ENCODE data around the gene ENDOV.

ENDOV gene

DNA sequence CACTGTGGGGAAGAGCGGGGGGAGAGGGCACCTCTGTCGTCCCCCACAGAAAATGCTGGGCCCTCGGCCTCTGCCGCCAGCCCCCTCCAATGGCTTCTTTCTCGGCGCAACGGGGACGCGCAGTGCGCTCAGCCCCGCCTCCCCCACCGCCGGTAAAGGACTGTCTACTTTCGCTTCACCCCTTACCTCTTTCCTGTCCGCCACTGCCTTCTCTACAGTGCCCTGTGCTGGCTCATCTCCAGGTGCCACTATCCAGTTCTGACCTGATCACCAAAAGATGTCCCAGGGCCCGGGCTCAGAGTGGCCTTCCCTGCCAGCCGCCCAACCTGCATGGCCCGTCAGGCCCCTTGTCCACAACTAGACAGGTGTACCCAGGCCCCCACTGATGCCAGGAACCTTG lies 7.3 kb downstream of the ENDOV start:
- H3K4me3 ChIP-seq (replicated peaks; ENCODE audit: low read depth, low read length), result no peak overlapping the region
- TF ChIP-seq, protein P1, sequence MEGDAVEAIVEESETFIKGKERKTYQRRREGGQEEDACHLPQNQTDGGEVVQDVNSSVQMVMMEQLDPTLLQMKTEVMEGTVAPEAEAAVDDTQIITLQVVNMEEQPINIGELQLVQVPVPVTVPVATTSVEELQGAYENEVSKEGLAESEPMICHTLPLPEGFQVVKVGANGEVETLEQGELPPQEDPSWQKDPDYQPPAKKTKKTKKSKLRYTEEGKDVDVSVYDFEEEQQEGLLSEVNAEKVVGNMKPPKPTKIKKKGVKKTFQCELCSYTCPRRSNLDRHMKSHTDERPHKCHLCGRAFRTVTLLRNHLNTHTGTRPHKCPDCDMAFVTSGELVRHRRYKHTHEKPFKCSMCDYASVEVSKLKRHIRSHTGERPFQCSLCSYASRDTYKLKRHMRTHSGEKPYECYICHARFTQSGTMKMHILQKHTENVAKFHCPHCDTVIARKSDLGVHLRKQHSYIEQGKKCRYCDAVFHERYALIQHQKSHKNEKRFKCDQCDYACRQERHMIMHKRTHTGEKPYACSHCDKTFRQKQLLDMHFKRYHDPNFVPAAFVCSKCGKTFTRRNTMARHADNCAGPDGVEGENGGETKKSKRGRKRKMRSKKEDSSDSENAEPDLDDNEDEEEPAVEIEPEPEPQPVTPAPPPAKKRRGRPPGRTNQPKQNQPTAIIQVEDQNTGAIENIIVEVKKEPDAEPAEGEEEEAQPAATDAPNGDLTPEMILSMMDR (IDR thresholded peaks at IDR 0.05; ENCODE audit: low read depth, low read length, missing control alignments), result no peak
- no peak for DNase-seq (ENCODE audit: extremely low read depth, low read depth)

DNA sequence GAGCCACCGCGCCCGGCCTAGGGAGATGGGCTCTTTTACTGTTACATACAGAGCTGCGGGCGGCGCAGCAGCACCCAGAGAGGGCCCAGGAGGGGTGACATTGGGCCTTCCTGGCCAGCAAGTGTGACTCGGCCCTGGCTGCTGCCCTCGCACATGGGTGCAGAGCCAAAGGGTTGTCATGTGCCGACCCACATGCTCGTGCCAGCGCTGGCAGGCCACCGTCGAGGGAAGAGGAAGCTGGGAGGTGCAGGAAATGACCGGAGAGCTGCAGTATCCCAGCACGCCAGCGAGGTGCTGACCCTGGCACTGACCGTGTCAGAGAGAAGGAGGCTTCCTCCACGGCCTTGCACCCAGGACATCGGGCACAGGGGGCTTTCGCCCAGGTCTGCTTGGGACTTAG lies 8.0 kb downstream of the ENDOV start:
- no peak for DNase-seq (ENCODE audit: extremely low read depth, low read depth)
- TF ChIP-seq, protein P1 (IDR thresholded peaks at IDR 0.05; ENCODE audit: low read depth, low read length, missing control alignments), result no peak

DNA sequence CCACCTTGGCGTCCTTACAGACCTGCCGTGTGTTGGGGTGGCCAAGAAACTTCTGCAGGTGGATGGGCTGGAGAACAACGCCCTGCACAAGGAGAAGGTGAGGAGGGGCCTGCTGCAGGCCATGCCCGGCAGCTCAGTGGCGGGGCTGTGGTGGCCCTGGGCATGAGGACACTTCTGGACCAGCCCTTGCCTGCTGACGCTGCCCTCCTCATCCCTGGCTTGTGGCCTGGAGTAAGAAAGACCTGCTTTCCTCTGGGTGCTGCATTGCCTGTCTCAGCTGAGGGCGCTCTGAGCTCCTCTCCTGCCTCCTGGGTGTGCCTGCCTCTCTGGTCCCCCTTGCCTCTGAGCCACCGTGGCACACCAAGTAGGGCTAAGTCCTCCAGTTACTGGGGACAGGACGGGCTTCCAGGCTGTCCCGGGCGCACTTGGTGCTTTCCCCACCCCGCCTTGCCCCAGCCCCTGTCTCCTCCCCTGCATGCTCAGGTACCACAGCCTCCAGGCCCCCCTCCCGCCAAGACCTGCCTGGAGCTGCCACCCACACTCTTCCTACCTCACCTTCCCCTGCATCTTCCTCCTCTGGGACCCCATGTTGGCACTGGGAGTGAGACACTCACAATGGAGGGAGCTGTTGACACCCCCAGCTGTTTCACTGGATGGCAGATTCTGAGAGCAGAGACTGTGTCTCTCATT lies 8.7 kb downstream of the ENDOV start:
- H3K4me3 ChIP-seq (replicated peaks; ENCODE audit: low read depth, low read length), result no peak overlapping the region
- TF ChIP-seq, protein P1 (IDR thresholded peaks at IDR 0.05; ENCODE audit: low read depth, low read length, missing control alignments), result no peak
- DNase-seq (ENCODE audit: extremely low read depth, low read depth), result no peak

More for the DNA sequence above, 8.0 kb downstream of the ENDOV start:
- no peak overlapping the region for H3K4me3 ChIP-seq (replicated peaks; ENCODE audit: low read depth, low read length)

DNA sequence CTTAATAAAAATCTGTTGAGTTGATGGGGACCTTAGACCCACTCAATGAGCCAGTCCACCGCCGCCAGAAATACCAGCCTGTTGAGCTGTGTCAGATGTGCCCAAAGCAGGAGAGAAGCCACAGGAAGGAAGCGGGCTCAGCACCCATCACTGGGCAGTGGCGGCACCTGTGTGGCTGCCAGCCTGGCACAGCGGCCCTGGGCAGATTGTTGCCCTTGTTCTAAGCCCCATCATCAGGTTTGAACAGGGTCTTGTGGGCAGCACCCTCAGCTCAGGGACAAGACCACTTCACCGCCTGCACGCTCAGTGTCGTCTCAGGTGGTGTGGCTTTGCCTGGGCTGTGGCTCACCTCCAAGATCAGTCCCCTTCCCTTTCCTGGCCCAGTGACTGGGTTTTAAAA lies 9.3 kb downstream of the ENDOV start:
- TF ChIP-seq, protein P1 (IDR thresholded peaks at IDR 0.05; ENCODE audit: low read depth, low read length, missing control alignments), result no peak
- DNase-seq (ENCODE audit: extremely low read depth, low read depth), result no peak
- no peak overlapping the region for H3K4me3 ChIP-seq (replicated peaks; ENCODE audit: low read depth, low read length)

DNA sequence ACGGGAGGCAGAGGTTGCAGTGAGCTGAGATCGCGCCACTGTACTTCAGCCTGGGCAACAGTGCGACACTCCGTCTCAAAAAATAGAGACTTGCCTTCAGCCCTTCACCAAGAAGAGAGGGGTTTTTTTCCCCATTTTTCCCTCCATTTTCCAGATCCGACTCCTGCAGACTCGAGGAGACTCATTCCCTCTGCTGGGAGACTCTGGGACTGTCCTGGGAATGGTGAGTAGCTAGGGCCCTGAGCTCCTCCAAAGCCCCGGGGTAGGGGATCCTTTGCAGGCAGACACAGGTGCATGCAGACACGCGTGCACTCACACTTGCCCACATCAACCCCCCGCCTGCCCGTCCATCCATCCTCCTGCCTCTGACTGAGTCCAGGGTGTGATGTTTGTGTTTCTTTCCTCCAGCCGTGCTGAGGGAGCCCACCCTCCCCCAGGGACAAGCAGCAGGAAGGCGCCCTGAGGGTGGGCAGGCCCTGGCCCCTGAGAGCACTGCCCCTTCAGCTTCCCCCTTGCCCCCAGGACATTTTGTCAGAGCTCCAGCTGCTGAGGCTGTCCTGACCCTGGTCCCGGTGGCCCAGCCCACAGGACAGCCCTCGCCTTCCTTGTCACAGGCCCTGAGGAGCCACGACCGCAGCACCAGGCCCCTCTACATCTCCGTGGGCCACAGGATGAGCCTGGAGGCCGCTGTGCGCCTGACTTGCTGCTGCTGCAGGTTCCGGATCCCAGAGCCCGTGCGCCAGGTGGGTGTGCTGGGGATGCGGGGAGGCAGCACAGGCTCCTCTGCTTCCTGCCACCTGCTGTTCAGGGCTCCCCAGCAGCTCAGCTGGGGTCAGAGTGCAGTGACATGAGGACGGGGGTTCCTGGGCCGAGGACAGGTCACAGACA lies 10.2 kb downstream of the ENDOV start:
- no peak for DNase-seq (ENCODE audit: extremely low read depth, low read depth)
- TF ChIP-seq, protein P1 (IDR thresholded peaks at IDR 0.05; ENCODE audit: low read depth, low read length, missing control alignments), result no peak
- no peak overlapping the region for H3K4me3 ChIP-seq (replicated peaks; ENCODE audit: low read depth, low read length)

DNA sequence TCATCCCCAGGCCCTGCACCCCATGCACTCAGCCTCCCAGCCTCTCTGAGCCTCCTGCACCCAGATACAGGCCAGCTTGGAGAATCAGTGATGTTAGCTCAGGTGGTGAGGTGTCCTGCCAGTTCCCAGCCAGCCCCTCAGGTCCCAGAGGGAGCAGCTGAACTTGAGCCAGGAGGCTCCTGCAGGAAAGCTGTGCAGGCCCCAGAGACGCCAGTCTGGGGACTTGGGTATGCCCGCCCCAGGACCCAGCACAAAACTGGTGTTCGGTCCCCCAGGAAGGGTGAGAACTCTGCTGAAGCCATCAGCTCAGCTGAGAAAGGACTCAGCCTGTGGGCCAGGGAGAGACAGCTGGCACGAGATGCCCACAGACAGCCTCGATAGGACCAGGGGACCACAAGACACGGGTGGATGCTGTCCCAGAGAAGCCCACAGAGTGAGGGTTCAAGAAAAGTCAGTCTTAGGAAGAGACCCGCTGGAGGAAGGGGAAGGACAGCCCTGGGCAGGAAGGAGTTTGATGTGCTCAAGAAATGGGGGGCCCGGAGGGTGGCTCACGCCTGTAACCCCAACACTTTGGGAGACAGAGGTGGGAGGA lies 11.0 kb downstream of the ENDOV start:
- TF ChIP-seq, protein P1 (IDR thresholded peaks at IDR 0.05; ENCODE audit: low read depth, low read length, missing control alignments), result no peak
- H3K4me3 ChIP-seq (replicated peaks; ENCODE audit: low read depth, low read length), result no peak overlapping the region
- DNase-seq (ENCODE audit: extremely low read depth, low read depth), result no peak

Measured in HFF-Myc (cell line).